ENCODE data around the gene APPL2.

Gene APPL2

DNA sequence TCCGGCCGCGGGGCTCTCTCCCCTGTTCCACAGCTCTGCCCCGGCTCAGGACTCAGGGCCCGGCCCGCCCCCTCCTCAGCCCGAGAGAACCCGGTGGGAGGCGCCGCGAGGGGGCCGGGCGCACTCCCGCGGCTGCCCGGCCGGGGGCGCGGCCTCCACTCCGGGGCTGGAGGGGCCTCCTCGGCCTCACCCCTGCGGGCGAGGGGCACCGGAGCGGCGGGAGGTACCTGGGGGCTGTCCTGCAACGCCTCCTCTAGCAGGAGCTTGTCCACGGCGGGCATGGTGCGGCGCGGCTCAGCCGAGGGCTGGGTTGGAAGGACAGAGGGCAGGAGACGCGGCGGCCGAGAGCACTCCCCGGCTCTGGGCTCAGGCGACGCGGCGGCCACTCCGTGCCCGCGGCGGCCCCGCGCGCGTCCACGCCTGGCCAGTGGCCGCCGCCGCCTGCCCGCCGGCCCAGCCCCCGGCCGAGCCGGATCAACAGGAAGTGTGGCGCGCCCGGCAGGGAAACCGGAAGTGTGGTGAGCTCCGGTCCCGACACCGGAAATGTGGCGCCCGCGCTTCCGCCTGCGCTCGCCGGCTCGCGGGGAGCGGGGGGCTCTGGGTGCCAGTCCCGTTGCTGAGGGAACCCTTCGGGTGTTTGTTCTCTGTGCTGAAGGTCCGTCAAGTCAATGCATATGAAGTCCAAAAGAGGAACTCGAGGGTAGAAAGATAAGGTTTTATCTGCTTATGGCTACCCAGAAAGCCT lies at the start of gene APPL2:
Gene APPL2 (minus strand): TSS at position 443 of the 745 bp plus-strand sequence. CDS start 162 bp downstream, at position 281.
- peak; percentile 51 to 71 for DNase-seq (ENCODE audit: low read depth in 2 of 2, low spot score in 1 of 2)

GRCh38 chr12:105285378-105285777 lies 49.4 kb upstream of the APPL2 start:
- DNase-seq (ENCODE audit: low read depth in 2 of 2, low spot score in 1 of 2): no peak

GRCh38 chr12:105281694-105282049 lies 45.7 kb upstream of the APPL2 start:
- no peak for DNase-seq (ENCODE audit: low read depth in 2 of 2, low spot score in 1 of 2)

GRCh38 chr12:105280966-105281693 lies 45.2 kb upstream of the APPL2 start:
- DNase-seq (ENCODE audit: low read depth in 2 of 2, low spot score in 1 of 2): no peak

DNA sequence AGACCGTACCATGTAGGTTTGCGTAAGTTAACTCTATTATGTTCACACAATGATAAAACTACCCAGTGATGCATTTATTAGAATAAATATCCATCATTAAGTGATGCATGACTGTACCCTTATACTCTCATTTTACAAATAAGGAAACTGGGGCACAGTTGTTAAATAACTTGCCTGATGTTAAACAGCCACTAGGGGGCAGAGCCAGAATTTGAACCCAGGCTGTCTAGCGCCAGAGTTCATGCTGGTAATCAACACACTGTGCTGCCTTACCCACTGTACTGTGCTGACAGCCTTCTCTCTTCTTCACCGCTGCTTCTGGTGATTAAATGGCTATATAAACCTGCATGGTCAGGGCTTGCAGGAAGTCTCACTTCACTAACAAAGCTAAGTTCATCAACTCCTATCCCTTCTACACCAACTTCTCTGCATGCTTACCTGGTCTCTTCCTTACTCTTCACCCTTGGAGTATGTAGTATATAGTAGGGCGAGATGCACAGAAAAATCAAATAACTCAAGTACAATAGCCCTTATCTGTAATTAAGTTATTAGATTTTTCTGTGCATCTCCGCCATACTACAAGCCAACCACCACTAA lies 43.6 kb upstream of the APPL2 start:
- peak; percentile 1 to 3 for DNase-seq (ENCODE audit: low read depth in 2 of 2, low spot score in 1 of 2)

DNA sequence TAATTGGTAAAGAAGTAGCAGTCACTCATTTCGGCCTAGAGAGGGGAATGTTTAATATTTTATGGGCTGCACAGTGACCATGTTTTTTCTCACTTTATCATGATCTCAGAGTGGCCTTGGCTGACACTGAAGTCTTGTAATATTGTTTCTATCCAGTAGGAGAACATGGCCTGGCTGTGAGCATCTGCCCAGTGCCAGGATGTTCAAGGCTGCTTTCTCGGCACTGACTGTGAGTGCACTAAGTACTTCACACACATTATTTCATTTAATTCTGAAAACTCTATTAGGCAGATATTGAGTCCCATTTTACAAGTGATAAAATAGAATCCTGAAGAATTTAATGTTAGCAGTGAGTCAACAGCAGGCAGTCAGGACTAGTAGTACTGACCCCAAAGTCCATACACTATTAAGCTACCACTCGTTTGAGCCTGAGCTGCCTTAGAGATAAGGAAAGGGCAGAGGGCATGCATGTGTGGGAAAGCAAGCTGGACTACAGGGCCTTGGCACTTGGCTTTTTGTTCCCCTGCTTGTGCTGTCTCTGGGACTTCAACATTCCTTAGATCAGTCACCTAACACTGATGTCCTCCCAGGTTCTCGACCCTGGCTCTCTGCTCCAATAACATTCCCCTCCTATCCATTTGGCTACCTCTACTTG lies 42.2 kb upstream of the APPL2 start:
- no peak for DNase-seq (ENCODE audit: low read depth in 2 of 2, low spot score in 1 of 2)

DNA sequence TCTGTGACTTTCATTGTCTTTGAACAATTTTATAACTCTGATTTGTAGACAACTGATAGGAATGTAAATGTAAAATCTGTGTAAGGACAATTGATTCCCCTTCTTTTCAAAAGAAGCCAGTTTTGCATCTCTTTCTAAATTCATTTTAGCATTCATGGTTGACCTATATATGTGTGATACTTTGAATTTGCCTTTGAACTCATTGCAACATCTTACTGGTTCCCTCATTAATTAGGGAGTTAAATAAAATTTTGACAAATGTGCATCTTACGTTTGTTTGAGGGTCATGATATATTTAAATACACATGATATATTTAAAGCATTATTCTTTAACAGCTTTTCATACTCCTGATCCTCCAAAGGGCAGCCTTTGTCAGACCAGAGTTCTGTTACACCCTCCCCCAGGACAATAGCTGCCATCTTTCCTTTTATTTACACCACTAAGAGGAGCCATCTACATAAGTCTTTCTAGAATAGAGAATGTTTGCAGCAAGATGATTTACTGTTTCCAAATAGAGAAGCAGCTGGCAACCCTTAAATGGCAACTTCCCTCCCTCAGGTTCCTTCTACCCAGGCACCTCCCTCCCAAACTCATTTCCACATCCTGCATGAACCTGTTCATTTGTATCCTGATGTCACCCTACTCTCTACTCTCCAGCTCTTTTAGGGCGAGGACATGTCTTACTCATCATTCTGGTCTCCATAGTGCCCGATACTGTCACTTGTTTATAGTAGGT lies 40.2 kb upstream of the APPL2 start:
- no peak for DNase-seq (ENCODE audit: low read depth in 2 of 2, low spot score in 1 of 2)

DNA sequence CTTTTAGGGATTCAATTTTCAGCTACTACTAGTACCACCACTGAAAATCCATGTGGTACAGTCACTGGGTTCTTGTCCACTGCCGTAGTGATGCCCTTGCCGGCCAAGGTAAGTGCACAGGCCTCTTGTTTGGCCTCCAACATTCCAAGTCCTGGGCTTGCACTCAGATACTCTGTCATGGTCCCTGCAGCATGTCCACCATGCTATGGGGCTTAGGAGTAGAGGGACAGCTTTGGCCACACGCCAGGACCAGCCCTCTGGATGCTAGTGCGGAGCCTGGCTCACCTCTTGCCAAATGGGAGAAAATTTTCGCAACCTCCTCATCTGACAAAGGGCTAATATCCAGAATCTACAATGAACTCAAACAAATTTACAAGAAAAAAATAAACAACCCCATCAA lies 38.6 kb upstream of the APPL2 start:
- no peak for DNase-seq (ENCODE audit: low read depth in 2 of 2, low spot score in 1 of 2)

GRCh38 chr12:105273601-105274000 lies 37.6 kb upstream of the APPL2 start:
- DNase-seq (ENCODE audit: low read depth in 2 of 2, low spot score in 1 of 2): no peak

DNA sequence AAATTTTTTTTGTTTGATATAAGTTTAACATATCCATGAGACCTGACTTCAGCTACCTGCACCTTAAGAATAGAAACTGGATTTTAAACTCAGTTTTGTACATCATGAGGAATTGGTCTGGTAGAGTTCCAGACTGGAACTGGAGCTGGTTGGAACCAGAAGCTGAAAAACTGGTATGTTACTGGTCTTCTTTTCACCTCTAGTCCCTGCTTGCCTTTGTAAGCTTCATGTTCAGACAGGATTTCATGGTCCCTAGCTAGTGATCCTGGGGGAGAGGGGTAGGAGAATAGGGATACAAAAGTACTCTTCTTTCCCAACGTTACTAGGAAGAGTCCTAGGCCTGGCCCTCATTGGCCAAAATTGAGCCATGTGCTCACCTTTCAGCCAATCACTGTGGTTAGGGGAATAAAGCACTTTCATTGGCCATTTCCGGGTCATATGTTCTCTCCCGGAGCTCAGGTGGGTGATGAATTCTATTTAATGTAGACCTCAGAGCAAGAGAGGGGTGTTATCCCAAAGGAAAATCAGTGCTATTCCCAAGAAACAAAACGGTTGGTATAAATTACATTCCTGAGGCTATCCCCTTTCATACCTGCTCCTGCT lies 36.9 kb upstream of the APPL2 start:
- DNase-seq (ENCODE audit: low read depth in 2 of 2, low spot score in 1 of 2): no peak

- no peak for DNase-seq (ENCODE audit: low read depth in 2 of 2, low spot score in 1 of 2)
These were observed 36.2 kb upstream of the APPL2 start for GRCh38 chr12:105272152-105272551.

GRCh38 chr12:105271364-105271763 lies 35.4 kb upstream of the APPL2 start:
- DNase-seq (ENCODE audit: low read depth in 2 of 2, low spot score in 1 of 2): no peak

DNA sequence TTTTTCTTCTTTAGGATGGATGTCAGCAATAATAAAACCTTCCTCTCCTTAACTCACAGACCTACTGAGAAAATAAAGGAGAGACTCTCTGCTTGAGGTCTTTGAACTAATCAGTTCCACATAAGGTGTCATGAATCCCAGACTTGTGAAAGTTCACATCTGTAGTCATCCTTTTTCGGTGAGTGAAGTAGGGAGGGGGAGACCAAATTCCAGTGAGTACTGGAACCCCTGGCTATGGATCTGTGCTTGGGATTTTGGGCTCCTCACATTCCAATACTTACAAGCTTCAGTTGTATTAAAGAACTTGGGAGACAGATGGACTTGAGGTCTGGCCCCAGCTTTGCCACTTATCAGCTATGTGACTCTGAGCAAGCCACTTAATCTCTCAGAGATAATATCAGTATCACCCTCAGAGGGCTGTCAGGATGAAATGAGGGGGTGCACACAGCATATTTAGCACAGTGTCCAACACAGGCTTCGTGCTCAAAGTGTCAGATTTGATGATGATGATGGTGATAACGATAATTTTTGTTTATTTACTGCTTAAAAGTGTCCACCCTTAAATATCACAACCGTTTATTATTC lies 34.8 kb upstream of the APPL2 start:
- no peak for DNase-seq (ENCODE audit: low read depth in 2 of 2, low spot score in 1 of 2)

DNA sequence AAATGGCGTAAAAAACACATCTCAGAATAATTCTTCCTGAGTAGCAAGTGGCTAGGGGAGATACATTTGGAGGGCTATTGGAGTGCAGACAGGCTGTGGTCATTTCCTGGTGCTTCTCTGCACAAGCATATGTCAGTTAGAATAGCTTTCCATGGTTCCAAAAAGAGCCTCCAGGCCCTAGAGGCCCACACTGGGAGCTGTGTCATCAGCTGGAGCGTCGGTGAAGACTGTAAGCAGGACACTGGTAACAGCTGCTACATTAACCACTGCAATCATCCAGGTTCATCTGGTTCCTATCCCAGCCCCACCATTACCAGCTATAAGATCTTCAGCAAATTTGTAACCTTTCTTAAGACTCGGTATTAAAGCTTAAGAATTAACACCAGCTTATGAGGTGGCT lies 31.7 kb upstream of the APPL2 start:
- DNase-seq (ENCODE audit: low read depth in 2 of 2, low spot score in 1 of 2): no peak

- DNase-seq (ENCODE audit: low read depth in 2 of 2, low spot score in 1 of 2): no peak
These were observed 28.8 kb upstream of the APPL2 start for GRCh38 chr12:105264771-105265170.

GRCh38 chr12:105262461-105263184 lies 26.6 kb upstream of the APPL2 start:
- DNase-seq (ENCODE audit: low read depth in 2 of 2, low spot score in 1 of 2): no peak

DNA sequence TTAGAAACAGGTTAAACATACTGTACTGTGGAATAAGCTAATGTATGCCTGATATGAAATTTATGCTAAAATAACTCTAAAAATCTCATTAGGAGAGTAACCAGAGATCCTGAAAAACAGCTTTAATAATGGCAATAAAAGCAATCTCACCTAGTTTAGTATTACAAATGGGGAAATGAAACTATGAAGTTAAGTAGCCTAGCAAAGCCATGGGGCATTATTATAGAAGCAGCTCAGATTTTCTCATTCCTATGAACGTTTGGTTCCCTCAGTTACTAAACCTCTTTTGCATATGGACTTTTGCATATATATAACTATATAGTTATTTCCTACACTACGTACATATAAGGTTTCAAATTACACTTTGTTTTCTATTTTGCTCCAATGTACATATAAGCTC lies 25.0 kb upstream of the APPL2 start:
- DNase-seq (ENCODE audit: low read depth in 2 of 2, low spot score in 1 of 2): no peak

GRCh38 chr12:105259226-105259625 lies 23.3 kb upstream of the APPL2 start:
- DNase-seq (ENCODE audit: low read depth in 2 of 2, low spot score in 1 of 2): no peak

DNA sequence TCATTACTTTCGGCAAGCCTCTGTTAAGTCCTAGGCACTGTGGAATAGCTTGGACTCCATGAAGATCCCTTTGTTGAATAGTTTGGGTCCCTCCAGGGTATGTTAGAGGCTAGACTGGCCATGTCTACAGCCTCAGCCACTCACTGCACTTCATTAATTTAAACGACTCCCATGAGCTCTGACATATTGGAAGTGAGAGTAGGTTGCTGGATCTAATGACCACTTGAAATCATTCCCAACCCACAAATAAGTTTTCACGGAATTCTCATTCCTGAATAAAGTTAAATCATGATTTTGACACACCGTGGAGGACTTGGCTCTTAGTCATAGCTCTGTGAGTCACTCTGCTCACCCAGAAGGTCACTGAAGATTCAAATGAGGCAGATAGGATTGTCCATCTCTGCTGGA lies 21.4 kb upstream of the APPL2 start:
- no peak for DNase-seq (ENCODE audit: low read depth in 2 of 2, low spot score in 1 of 2)

- DNase-seq (ENCODE audit: low read depth in 2 of 2, low spot score in 1 of 2): no peak
These were observed 20.9 kb upstream of the APPL2 start for GRCh38 chr12:105256921-105257320.

All from stimulated activated CD8-positive, alpha-beta memory T cell treated with anti-CD3 and anti-CD28 coated beads, Interleukin-4, amount 100 ng/mL, for 4 hours (primary cell).